HEK293 (cell line): Measurements from ENCODE around the gene PARP11.

Experiments
- HIC1 ChIP-seq: fragments of 450-650 bp; formaldehyde crosslinking; IDR thresholded peaks from 2 replicates; pipeline ENCODE4 v1.5.1; 2016; ENCODE audit warnings: missing biosample characterization, missing genetic modification characterization
- TCF7L2 ChIP-seq: IDR thresholded peaks from 2 replicates; pipeline ENCODE4 v1.6.1; 2011; ENCODE audit warnings: low read depth, mild to moderate bottlenecking, inconsistent platforms, low read length, moderate library complexity, borderline replicate concordance
- YY1 ChIP-seq: fragments of 450-650 bp; formaldehyde crosslinking; IDR thresholded peaks from 2 replicates; pipeline ENCODE4 v1.5.1; 2018; ENCODE audit warnings: missing biosample characterization, missing genetic modification characterization
- ZNF768 ChIP-seq: fragments of 450-650 bp; formaldehyde crosslinking; IDR thresholded peaks from 2 replicates; pipeline ENCODE4 v1.5.1; 2018; ENCODE audit warnings: missing biosample characterization, mild to moderate bottlenecking, missing genetic modification characterization
- TF ChIP-seq, protein P1 (sequence below): fragments of 450-650 bp; formaldehyde crosslinking; IDR thresholded peaks from 2 replicates; pipeline ENCODE4 v1.5.1; 2016; ENCODE audit warnings: missing biosample characterization, missing genetic modification characterization
- TF ChIP-seq, protein P2 (sequence below): fragments of 450-650 bp; formaldehyde crosslinking; IDR thresholded peaks from 2 replicates; pipeline ENCODE4 v1.5.1; 2016; ENCODE audit warnings: missing biosample characterization, missing genetic modification characterization

- TF ChIP-seq, protein P1, sequence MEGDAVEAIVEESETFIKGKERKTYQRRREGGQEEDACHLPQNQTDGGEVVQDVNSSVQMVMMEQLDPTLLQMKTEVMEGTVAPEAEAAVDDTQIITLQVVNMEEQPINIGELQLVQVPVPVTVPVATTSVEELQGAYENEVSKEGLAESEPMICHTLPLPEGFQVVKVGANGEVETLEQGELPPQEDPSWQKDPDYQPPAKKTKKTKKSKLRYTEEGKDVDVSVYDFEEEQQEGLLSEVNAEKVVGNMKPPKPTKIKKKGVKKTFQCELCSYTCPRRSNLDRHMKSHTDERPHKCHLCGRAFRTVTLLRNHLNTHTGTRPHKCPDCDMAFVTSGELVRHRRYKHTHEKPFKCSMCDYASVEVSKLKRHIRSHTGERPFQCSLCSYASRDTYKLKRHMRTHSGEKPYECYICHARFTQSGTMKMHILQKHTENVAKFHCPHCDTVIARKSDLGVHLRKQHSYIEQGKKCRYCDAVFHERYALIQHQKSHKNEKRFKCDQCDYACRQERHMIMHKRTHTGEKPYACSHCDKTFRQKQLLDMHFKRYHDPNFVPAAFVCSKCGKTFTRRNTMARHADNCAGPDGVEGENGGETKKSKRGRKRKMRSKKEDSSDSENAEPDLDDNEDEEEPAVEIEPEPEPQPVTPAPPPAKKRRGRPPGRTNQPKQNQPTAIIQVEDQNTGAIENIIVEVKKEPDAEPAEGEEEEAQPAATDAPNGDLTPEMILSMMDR (tag by site-specific recombination): no peak
- TF ChIP-seq HIC1 (no peak), YY1 (tag by site-specific recombination) (no peak), TCF7L2 (no peak), ZNF768 (no peak)
- TF ChIP-seq, protein P2, sequence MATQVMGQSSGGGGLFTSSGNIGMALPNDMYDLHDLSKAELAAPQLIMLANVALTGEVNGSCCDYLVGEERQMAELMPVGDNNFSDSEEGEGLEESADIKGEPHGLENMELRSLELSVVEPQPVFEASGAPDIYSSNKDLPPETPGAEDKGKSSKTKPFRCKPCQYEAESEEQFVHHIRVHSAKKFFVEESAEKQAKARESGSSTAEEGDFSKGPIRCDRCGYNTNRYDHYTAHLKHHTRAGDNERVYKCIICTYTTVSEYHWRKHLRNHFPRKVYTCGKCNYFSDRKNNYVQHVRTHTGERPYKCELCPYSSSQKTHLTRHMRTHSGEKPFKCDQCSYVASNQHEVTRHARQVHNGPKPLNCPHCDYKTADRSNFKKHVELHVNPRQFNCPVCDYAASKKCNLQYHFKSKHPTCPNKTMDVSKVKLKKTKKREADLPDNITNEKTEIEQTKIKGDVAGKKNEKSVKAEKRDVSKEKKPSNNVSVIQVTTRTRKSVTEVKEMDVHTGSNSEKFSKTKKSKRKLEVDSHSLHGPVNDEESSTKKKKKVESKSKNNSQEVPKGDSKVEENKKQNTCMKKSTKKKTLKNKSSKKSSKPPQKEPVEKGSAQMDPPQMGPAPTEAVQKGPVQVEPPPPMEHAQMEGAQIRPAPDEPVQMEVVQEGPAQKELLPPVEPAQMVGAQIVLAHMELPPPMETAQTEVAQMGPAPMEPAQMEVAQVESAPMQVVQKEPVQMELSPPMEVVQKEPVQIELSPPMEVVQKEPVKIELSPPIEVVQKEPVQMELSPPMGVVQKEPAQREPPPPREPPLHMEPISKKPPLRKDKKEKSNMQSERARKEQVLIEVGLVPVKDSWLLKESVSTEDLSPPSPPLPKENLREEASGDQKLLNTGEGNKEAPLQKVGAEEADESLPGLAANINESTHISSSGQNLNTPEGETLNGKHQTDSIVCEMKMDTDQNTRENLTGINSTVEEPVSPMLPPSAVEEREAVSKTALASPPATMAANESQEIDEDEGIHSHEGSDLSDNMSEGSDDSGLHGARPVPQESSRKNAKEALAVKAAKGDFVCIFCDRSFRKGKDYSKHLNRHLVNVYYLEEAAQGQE (tag by site-specific recombination): no peak
These were observed 9.8 kb upstream of the PARP11 start for GRCh38 chr12:3882896-3883564.
